ENCODE results near the gene PMS1.
"Not testable (repeated sequence)": the region's sequence is repeated elsewhere in the genome, so short reads cannot be mapped to it uniquely, and the experiment has no call there.

PMS1 gene

GRCh38 chr2:189834642-189835041 is 50.4 kb downstream of the PMS1 start:
- not testable (repeated sequence) for H3K4me3 ChIP-seq (ENCODE audit: insufficient read depth, low read depth, low read length, poor library complexity, severe bottlenecking); H3K4me1 ChIP-seq (ENCODE audit: control insufficient read depth, insufficient read depth, low read length, poor library complexity, severe bottlenecking); H3K27ac ChIP-seq (ENCODE audit: insufficient read depth, low read length, poor library complexity, severe bottlenecking); H3K27me3 ChIP-seq (replicated peaks; ENCODE audit: control insufficient read depth, insufficient read depth, low read length, poor library complexity, severe bottlenecking); DNase-seq; H3K36me3 ChIP-seq (ENCODE audit: control insufficient read depth, insufficient read depth, low read length); H3K9me3 ChIP-seq (ENCODE audit: control insufficient read depth, low read length)

- Histone ChIP-seq H3K4me1 (ENCODE audit: control insufficient read depth, insufficient read depth, low read length, poor library complexity, severe bottlenecking) (no peaks in the 10 kb centered on the region), H3K27ac (ENCODE audit: insufficient read depth, low read length, poor library complexity, severe bottlenecking) (no peak overlapping the region), H3K9me3 (ENCODE audit: control insufficient read depth, low read length) (no peaks in the 10 kb centered on the region), H3K4me3 (ENCODE audit: insufficient read depth, low read depth, low read length, poor library complexity, severe bottlenecking) (no peak overlapping the region), H3K27me3 (replicated peaks; ENCODE audit: control insufficient read depth, insufficient read depth, low read length, poor library complexity, severe bottlenecking) (no peaks in the 10 kb centered on the region), H3K36me3 (ENCODE audit: control insufficient read depth, insufficient read depth, low read length) (no peaks in the 10 kb centered on the region)
- no peak for DNase-seq
These were observed 51.8 kb downstream of the PMS1 start for GRCh38 chr2:189835855-189836558.

GRCh38 chr2:189836644-189837043 is 52.4 kb downstream of the PMS1 start:
- Histone ChIP-seq H3K4me3 (ENCODE audit: insufficient read depth, low read depth, low read length, poor library complexity, severe bottlenecking) (no peak overlapping the region), H3K9me3 (ENCODE audit: control insufficient read depth, low read length) (no peaks in the 10 kb centered on the region), H3K27ac (ENCODE audit: insufficient read depth, low read length, poor library complexity, severe bottlenecking) (no peak overlapping the region), H3K36me3 (ENCODE audit: control insufficient read depth, insufficient read depth, low read length) (no peaks in the 10 kb centered on the region), H3K27me3 (replicated peaks; ENCODE audit: control insufficient read depth, insufficient read depth, low read length, poor library complexity, severe bottlenecking) (no peaks in the 10 kb centered on the region), H3K4me1 (ENCODE audit: control insufficient read depth, insufficient read depth, low read length, poor library complexity, severe bottlenecking) (no peaks in the 10 kb centered on the region)
- no peak for DNase-seq

- H3K9me3 ChIP-seq (ENCODE audit: control insufficient read depth, low read length): no peaks in the 10 kb centered on the region
- no peaks in the 10 kb centered on the region for H3K36me3 ChIP-seq (ENCODE audit: control insufficient read depth, insufficient read depth, low read length)
- DNase-seq: no peak
- H3K27ac ChIP-seq (ENCODE audit: insufficient read depth, low read length, poor library complexity, severe bottlenecking): no peak overlapping the region
- no peak overlapping the region for H3K4me3 ChIP-seq (ENCODE audit: insufficient read depth, low read depth, low read length, poor library complexity, severe bottlenecking)
- no peaks in the 10 kb centered on the region for H3K27me3 ChIP-seq (replicated peaks; ENCODE audit: control insufficient read depth, insufficient read depth, low read length, poor library complexity, severe bottlenecking)
- H3K4me1 ChIP-seq (ENCODE audit: control insufficient read depth, insufficient read depth, low read length, poor library complexity, severe bottlenecking): no peaks in the 10 kb centered on the region
These were observed 53.1 kb downstream of the PMS1 start for GRCh38 chr2:189837326-189837725.

GRCh38 chr2:189841019-189841418 is 56.8 kb downstream of the PMS1 start:
- H3K9me3 ChIP-seq (ENCODE audit: control insufficient read depth, low read length): no peaks in the 10 kb centered on the region
- no peaks in the 10 kb centered on the region for H3K27me3 ChIP-seq (replicated peaks; ENCODE audit: control insufficient read depth, insufficient read depth, low read length, poor library complexity, severe bottlenecking)
- H3K36me3 ChIP-seq (ENCODE audit: control insufficient read depth, insufficient read depth, low read length): peaks cover 3% of the 10 kb centered on the region
- no peak for DNase-seq
- no peak overlapping the region for H3K4me3 ChIP-seq (ENCODE audit: insufficient read depth, low read depth, low read length, poor library complexity, severe bottlenecking)
- H3K4me1 ChIP-seq (ENCODE audit: control insufficient read depth, insufficient read depth, low read length, poor library complexity, severe bottlenecking): no peaks in the 10 kb centered on the region
- no peak overlapping the region for H3K27ac ChIP-seq (ENCODE audit: insufficient read depth, low read length, poor library complexity, severe bottlenecking)

- no peak overlapping the region for H3K4me3 ChIP-seq (ENCODE audit: insufficient read depth, low read depth, low read length, poor library complexity, severe bottlenecking)
- no peaks in the 10 kb centered on the region for H3K9me3 ChIP-seq (ENCODE audit: control insufficient read depth, low read length)
- no peak overlapping the region for H3K27ac ChIP-seq (ENCODE audit: insufficient read depth, low read length, poor library complexity, severe bottlenecking)
- no peaks in the 10 kb centered on the region for H3K4me1 ChIP-seq (ENCODE audit: control insufficient read depth, insufficient read depth, low read length, poor library complexity, severe bottlenecking)
- peaks cover 3% of the 10 kb centered on the region for H3K36me3 ChIP-seq (ENCODE audit: control insufficient read depth, insufficient read depth, low read length)
- H3K27me3 ChIP-seq (replicated peaks; ENCODE audit: control insufficient read depth, insufficient read depth, low read length, poor library complexity, severe bottlenecking): no peaks in the 10 kb centered on the region
- DNase-seq: no peak
These were observed 64.0 kb downstream of the PMS1 start for GRCh38 chr2:189848276-189848675.

GRCh38 chr2:189849550-189849949 is 65.3 kb downstream of the PMS1 start:
- no peaks in the 10 kb centered on the region for H3K36me3 ChIP-seq (ENCODE audit: control insufficient read depth, insufficient read depth, low read length)
- no peaks in the 10 kb centered on the region for H3K4me1 ChIP-seq (ENCODE audit: control insufficient read depth, insufficient read depth, low read length, poor library complexity, severe bottlenecking)
- H3K27me3 ChIP-seq (replicated peaks; ENCODE audit: control insufficient read depth, insufficient read depth, low read length, poor library complexity, severe bottlenecking): no peaks in the 10 kb centered on the region
- H3K27ac ChIP-seq (ENCODE audit: insufficient read depth, low read length, poor library complexity, severe bottlenecking): no peak overlapping the region
- H3K4me3 ChIP-seq (ENCODE audit: insufficient read depth, low read depth, low read length, poor library complexity, severe bottlenecking): no peak overlapping the region
- DNase-seq: no peak
- H3K9me3 ChIP-seq (ENCODE audit: control insufficient read depth, low read length): no peaks in the 10 kb centered on the region

- Histone ChIP-seq H3K9me3 (ENCODE audit: control insufficient read depth, low read length) (no peaks in the 10 kb centered on the region), H3K4me1 (ENCODE audit: control insufficient read depth, insufficient read depth, low read length, poor library complexity, severe bottlenecking) (no peaks in the 10 kb centered on the region), H3K27me3 (replicated peaks; ENCODE audit: control insufficient read depth, insufficient read depth, low read length, poor library complexity, severe bottlenecking) (no peaks in the 10 kb centered on the region), H3K27ac (ENCODE audit: insufficient read depth, low read length, poor library complexity, severe bottlenecking) (no peak overlapping the region), H3K4me3 (ENCODE audit: insufficient read depth, low read depth, low read length, poor library complexity, severe bottlenecking) (no peak overlapping the region), H3K36me3 (ENCODE audit: control insufficient read depth, insufficient read depth, low read length) (no peaks in the 10 kb centered on the region)
- no peak for DNase-seq
These were observed 67.0 kb downstream of the PMS1 start for GRCh38 chr2:189851174-189851826.

- Histone ChIP-seq H3K4me1 (ENCODE audit: control insufficient read depth, insufficient read depth, low read length, poor library complexity, severe bottlenecking) (no peaks in the 10 kb centered on the region), H3K27ac (ENCODE audit: insufficient read depth, low read length, poor library complexity, severe bottlenecking) (no peak overlapping the region), H3K4me3 (ENCODE audit: insufficient read depth, low read depth, low read length, poor library complexity, severe bottlenecking) (no peak overlapping the region), H3K9me3 (ENCODE audit: control insufficient read depth, low read length) (no peaks in the 10 kb centered on the region), H3K36me3 (ENCODE audit: control insufficient read depth, insufficient read depth, low read length) (no peaks in the 10 kb centered on the region), H3K27me3 (replicated peaks; ENCODE audit: control insufficient read depth, insufficient read depth, low read length, poor library complexity, severe bottlenecking) (no peaks in the 10 kb centered on the region)
- no peak for DNase-seq
These were observed 69.9 kb downstream of the PMS1 start for GRCh38 chr2:189854187-189854586.

- H3K36me3 ChIP-seq (ENCODE audit: control insufficient read depth, insufficient read depth, low read length): no peaks in the 10 kb centered on the region
- no peak overlapping the region for H3K27ac ChIP-seq (ENCODE audit: insufficient read depth, low read length, poor library complexity, severe bottlenecking)
- no peaks in the 10 kb centered on the region for H3K4me1 ChIP-seq (ENCODE audit: control insufficient read depth, insufficient read depth, low read length, poor library complexity, severe bottlenecking)
- no peak overlapping the region for H3K4me3 ChIP-seq (ENCODE audit: insufficient read depth, low read depth, low read length, poor library complexity, severe bottlenecking)
- no peak for DNase-seq
- H3K9me3 ChIP-seq (ENCODE audit: control insufficient read depth, low read length): no peaks in the 10 kb centered on the region
- no peaks in the 10 kb centered on the region for H3K27me3 ChIP-seq (replicated peaks; ENCODE audit: control insufficient read depth, insufficient read depth, low read length, poor library complexity, severe bottlenecking)
These were observed 70.7 kb downstream of the PMS1 start for GRCh38 chr2:189854940-189855339.

Measured in effector memory CD4-positive, alpha-beta T cell (primary cell).